ENCODE data around the gene NEURL1.

The NEURL1 gene

GRCh38 chr10:103458720-103459119, 34.8 kb upstream of the NEURL1 start, which contains the start of gene CALHM1:
Gene CALHM1, minus strand, starts transcription at chr10:103458900. Its CDS starts 149 bp downstream, at chr10:103458751.
- DNase-seq (ENCODE audit: low read depth) = peak; percentile 60
- TF ChIP-seq CTCF (IDR thresholded peaks at IDR 0.05; ENCODE audit: low read depth, low read length) (no peak), MAX (IDR thresholded peaks at IDR 0.05; ENCODE audit: low read depth, low read length) (no peak), POLR2A (IDR thresholded peaks at IDR 0.05; ENCODE audit: extremely low read depth, insufficient read length) (no peak), MYC (IDR thresholded peaks at IDR 0.05; ENCODE audit: low read depth, low read length) (no peak)
- no peak within 1 kb of the TSS for H3K4me3 ChIP-seq (ENCODE audit: low read depth, low read length)

- no peak for DNase-seq (ENCODE audit: low read depth)
- TF ChIP-seq CTCF (IDR thresholded peaks at IDR 0.05; ENCODE audit: low read depth, low read length) = no peak
- no peak for TF ChIP-seq MAX (IDR thresholded peaks at IDR 0.05; ENCODE audit: low read depth, low read length)
- no peak for TF ChIP-seq POLR2A (IDR thresholded peaks at IDR 0.05; ENCODE audit: extremely low read depth, insufficient read length)
- TF ChIP-seq MYC (IDR thresholded peaks at IDR 0.05; ENCODE audit: low read depth, low read length) = no peak
- no peak overlapping the region for H3K4me3 ChIP-seq (ENCODE audit: low read depth, low read length)
These were observed 33.9 kb upstream of the NEURL1 start for GRCh38 chr10:103459615-103460014.

GRCh38 chr10:103463499-103463898, 30.0 kb upstream of the NEURL1 start:
- no peak overlapping the region for H3K4me3 ChIP-seq (ENCODE audit: low read depth, low read length)
- DNase-seq (ENCODE audit: low read depth) = no peak
- TF ChIP-seq MYC (IDR thresholded peaks at IDR 0.05; ENCODE audit: low read depth, low read length) = no peak
- TF ChIP-seq POLR2A (IDR thresholded peaks at IDR 0.05; ENCODE audit: extremely low read depth, insufficient read length) = no peak
- TF ChIP-seq MAX (IDR thresholded peaks at IDR 0.05; ENCODE audit: low read depth, low read length) = no peak
- TF ChIP-seq CTCF (IDR thresholded peaks at IDR 0.05; ENCODE audit: low read depth, low read length) = no peak

- H3K4me3 ChIP-seq (ENCODE audit: low read depth, low read length) = no peak overlapping the region
- DNase-seq (ENCODE audit: low read depth) = no peak
- no peak for TF ChIP-seq CTCF (IDR thresholded peaks at IDR 0.05; ENCODE audit: low read depth, low read length)
- TF ChIP-seq POLR2A (IDR thresholded peaks at IDR 0.05; ENCODE audit: extremely low read depth, insufficient read length) = no peak
- TF ChIP-seq MAX (IDR thresholded peaks at IDR 0.05; ENCODE audit: low read depth, low read length) = no peak
- TF ChIP-seq MYC (IDR thresholded peaks at IDR 0.05; ENCODE audit: low read depth, low read length) = no peak
These were observed 27.9 kb upstream of the NEURL1 start for GRCh38 chr10:103465411-103466179.

GRCh38 chr10:103466734-103467133, 26.8 kb upstream of the NEURL1 start:
- H3K4me3 ChIP-seq (ENCODE audit: low read depth, low read length) = no peak overlapping the region
- TF ChIP-seq MAX (IDR thresholded peaks at IDR 0.05; ENCODE audit: low read depth, low read length) (no peak), CTCF (IDR thresholded peaks at IDR 0.05; ENCODE audit: low read depth, low read length) (no peak)
- no peak for DNase-seq (ENCODE audit: low read depth)

Data from NB4 (cell line).